Liver (tissue), 9 donors: ENCODE data around the gene PTRHD1. TPM values are rescaled to one million over a fixed set of nuclear protein-coding genes. Genes with fewer than 3 reads are reported as not detected.

Experiments used
- DNase-seq: peaks from one replicate; pipeline ENCODE4 v3.0.0-alpha.2; 2017; ENCODE audit warnings: low spot score
- H3K27ac ChIP-seq, 2 donors: one replicate each; pipeline ENCODE4 v1.7.0; 2013; ENCODE audit warnings: inconsistent platforms in 2 of 2, low read length in 2 of 2, control low read depth in 1 of 2, low read depth in 1 of 2, mild to moderate bottlenecking in 1 of 2
- H3K27me3 ChIP-seq, 4 donors: one replicate each; pipeline versions ENCODE4 v1.6.1 to v1.7.0; 2013; ENCODE audit warnings: low read length in 3 of 4, inconsistent platforms in 1 of 4, mild to moderate bottlenecking in 1 of 4, moderate library complexity in 1 of 4; ENCODE audit not compliant: control insufficient read depth in 4 of 4, insufficient read depth in 4 of 4
- H3K36me3 ChIP-seq, 4 donors: one replicate each; pipeline versions ENCODE4 v1.6.1 to v1.7.0; 2013; ENCODE audit warnings: low read length in 3 of 4, mild to moderate bottlenecking in 3 of 4, low read depth in 1 of 4, moderate library complexity in 1 of 4; ENCODE audit not compliant: control insufficient read depth in 4 of 4, insufficient read depth in 3 of 4
- H3K4me1 ChIP-seq, 4 donors: one replicate each; pipeline versions ENCODE4 v1.6.1 to v1.7.0; 2013; ENCODE audit warnings: low read length in 3 of 4, mild to moderate bottlenecking in 3 of 4, moderate library complexity in 1 of 4; ENCODE audit not compliant: control insufficient read depth in 4 of 4, insufficient read depth in 4 of 4
- H3K4me3 ChIP-seq, 3 donors: one replicate each; pipeline versions ENCODE4 v1.6.1 to v1.7.0; 2013; ENCODE audit warnings: low read length in 3 of 3, control low read depth in 1 of 3, low read depth in 1 of 3, mild to moderate bottlenecking in 1 of 3
- H3K9ac ChIP-seq, 2 donors: one replicate each; pipeline ENCODE4 v1.7.0; 2013; ENCODE audit warnings: low read length in 2 of 2, mild to moderate bottlenecking in 2 of 2, moderate library complexity in 2 of 2, control low read depth in 1 of 2, low read depth in 1 of 2
- H3K9me3 ChIP-seq, 4 donors: one replicate each; pipeline versions ENCODE4 v1.6.1 to v1.7.0; 2013; ENCODE audit warnings: low read length in 3 of 4; ENCODE audit not compliant: control insufficient read depth in 4 of 4
- ATF3 ChIP-seq: IDR thresholded peaks from 2 replicates; pipeline ENCODE4 v1.6.1; 2016; ENCODE audit warnings: antibody characterized with exemption
- CTCF ChIP-seq: fragments of 150-350 bp; IDR thresholded peaks from 2 replicates; pipeline ENCODE4 v1.5.1; 2017; ENCODE audit warnings: improper control_type of control experiment, low read depth, low read length; ENCODE audit not compliant: missing input control
- EGR1 ChIP-seq, 2 donors: IDR thresholded peaks; 2 replicates each; pipeline ENCODE4 v1.6.1; 2016 to 2018; ENCODE audit warnings: antibody characterized with exemption in 2 of 2, low read depth in 2 of 2
- FOXA1 ChIP-seq: IDR thresholded peaks from 2 replicates; pipeline ENCODE4 v1.6.1; 2016; ENCODE audit warnings: antibody characterized with exemption
- FOXA2 ChIP-seq: IDR thresholded peaks from 2 replicates; pipeline ENCODE4 v1.6.1; 2016; ENCODE audit warnings: antibody characterized with exemption
- GABPA ChIP-seq, 2 donors: IDR thresholded peaks in 1 of 2; conservative IDR thresholded peaks in 1 of 2; 2 replicates each; pipeline ENCODE4 v1.6.1; 2016; ENCODE audit warnings: antibody characterized with exemption in 2 of 2, mild to moderate bottlenecking in 1 of 2, moderate library complexity in 1 of 2
- HNF4A ChIP-seq, 2 donors: conservative IDR thresholded peaks; 2 replicates each; pipeline ENCODE4 v1.6.1; 2016; ENCODE audit warnings: antibody characterized with exemption in 2 of 2, mild to moderate bottlenecking in 2 of 2
- HNF4G ChIP-seq: IDR thresholded peaks from 2 replicates; pipeline ENCODE4 v1.6.1; 2016; ENCODE audit warnings: antibody characterized with exemption
- NR2F2 ChIP-seq: IDR thresholded peaks from 2 replicates; pipeline ENCODE4 v1.6.1; 2016; ENCODE audit warnings: antibody characterized with exemption
- RAD21 ChIP-seq, 2 donors: IDR thresholded peaks; 2 replicates each; pipeline ENCODE4 v1.6.1; 2016; ENCODE audit warnings: antibody characterized with exemption in 2 of 2, mild to moderate bottlenecking in 2 of 2
- RXRA ChIP-seq, 2 donors: IDR thresholded peaks; 2 replicates each; pipeline ENCODE4 v1.6.1; 2017 to 2018; ENCODE audit warnings: antibody characterized with exemption in 2 of 2, mild to moderate bottlenecking in 1 of 2
- SP1 ChIP-seq: IDR thresholded peaks from 2 replicates; pipeline ENCODE4 v1.6.1; 2018; ENCODE audit warnings: antibody characterized with exemption, mild to moderate bottlenecking
- TAF1 ChIP-seq: conservative IDR thresholded peaks from 2 replicates; pipeline ENCODE4 v1.6.1; 2016; ENCODE audit warnings: antibody characterized with exemption, mild to moderate bottlenecking
- YY1 ChIP-seq: IDR thresholded peaks from 2 replicates; pipeline ENCODE4 v1.6.1; 2016; ENCODE audit warnings: antibody characterized with exemption, mild to moderate bottlenecking
- ZBTB33 ChIP-seq: IDR thresholded peaks from 2 replicates; pipeline ENCODE4 v1.6.1; 2016; ENCODE audit warnings: antibody characterized with exemption
- WGBS: extraction: QIAGEN DNeasy Blood & Tissue Kit; methylation state at CpG from one replicate; pipeline ENCODE4 v1.1.7; 2013; 5-methylcytosine and 5-hydroxymethylcytosine counted together
- polyA plus RNA-seq, 2 donors: library from polyadenylated mRNA; stranded (reverse) in 1 of 2; unstranded in 1 of 2; fragments of 200-250 nt in 1 of 2; fragments of >200 nt in 1 of 2; fragmentation: Nextera tagmentation in 1 of 2; extraction: Ambion mirVana in 1 of 2; gene quantifications; one replicate each; pipeline versions ENCODE4 v1.2.1 to v1.2.3, GENCODE V29; 2013 to 2015
- total RNA-seq, 2 donors: library from RNA; depleted of rRNA; stranded (reverse); fragments of >200 nt; gene quantifications; one replicate each; pipeline ENCODE4 v1.2.3, GENCODE V29; 2014
- donor health status: healthy.
- donor health status: healthy.
- donor health status: healthy.
- donor health status: healthy.
- donor health status: healthy.

Gene PTRHD1
- total and polyA plus RNA-seq, 4 donors: 9.9 to 50.9 (median 20.7) TPM

- Histone ChIP-seq H3K27me3 (no peaks in the 10 kb centered on the region), H3K4me1 (peaks cover 0 to 2% (median 0%) of the 10 kb centered on the region in 4 donors), H3K27ac (no peak overlapping the region), H3K36me3 (no peaks in the 10 kb centered on the region), H3K9ac (no peak overlapping the region), H3K9me3 (no peaks in the 10 kb centered on the region), H3K4me3 (no peak overlapping the region)
- TF ChIP-seq ATF3 (no peak), GABPA (IDR thresholded peaks at IDR 0.05 in 1 of 2, conservative IDR thresholded peaks at IDR 0.05 in 1 of 2) (no peak), FOXA2 (no peak), SP1 (no peak), HNF4G (no peak), RAD21 (IDR thresholded peaks at IDR 0.05) (no peak), CTCF (no peak), EGR1 (IDR thresholded peaks at IDR 0.05; ENCODE audit: low read depth in 2 of 2) (no peak), ZBTB33 (no peak), TAF1 (no peak)
- no peak for DNase-seq
- WGBS: 81% methylated on average over 17 of the region's 17 CpGs
Observed at GRCh38 chr2:24828238-24828996, 35.2 kb upstream of the PTRHD1 start.

- H3K27me3 ChIP-seq: no peaks in the 10 kb centered on the region
- H3K27ac ChIP-seq: no peak overlapping the region
- no peak overlapping the region for H3K4me3 ChIP-seq
- TF ChIP-seq FOXA2: no peak
- no peak for TF ChIP-seq ATF3
- no peak for TF ChIP-seq HNF4G
- no peak for TF ChIP-seq HNF4A (conservative IDR thresholded peaks at IDR 0.05)
- TF ChIP-seq GABPA (IDR thresholded peaks at IDR 0.05 in 1 of 2, conservative IDR thresholded peaks at IDR 0.05 in 1 of 2): no peak
- peak; percentile 97 for TF ChIP-seq CTCF
- no peak for TF ChIP-seq FOXA1
- no peak for TF ChIP-seq RXRA (IDR thresholded peaks at IDR 0.05)
- TF ChIP-seq RAD21 (IDR thresholded peaks at IDR 0.05): peak; percentile 97 to 98
- TF ChIP-seq NR2F2: no peak
- TF ChIP-seq SP1: no peak
- TF ChIP-seq ZBTB33: no peak
- TF ChIP-seq EGR1 (IDR thresholded peaks at IDR 0.05; ENCODE audit: low read depth in 2 of 2): no peak
- no peak for TF ChIP-seq YY1
- no peak for TF ChIP-seq TAF1
- 34% methylated on average over 30 of the region's 30 CpGs for WGBS
- peak; percentile 72 for DNase-seq
- H3K4me1 ChIP-seq: peaks cover 0 to 2% (median 0%) of the 10 kb centered on the region in 4 donors
- H3K9ac ChIP-seq: no peak overlapping the region
- no peaks in the 10 kb centered on the region for H3K9me3 ChIP-seq
- H3K36me3 ChIP-seq: no peaks in the 10 kb centered on the region
Observed at GRCh38 chr2:24827321-24828237, 34.4 kb upstream of the PTRHD1 start.
